DOHH2 (cell line): ENCODE results near the gene FAM53A.

ENCODE experiments used
- H3F3A ChIP-seq: fragments of 200-600 bp; sonication (generic), shearing (Covaris generic); 2 replicates; pipeline ENCODE4 v1.6.0; 2016; ENCODE audit warnings: antibody characterized with exemption, mild to moderate bottlenecking; ENCODE audit not compliant: control insufficient read depth, insufficient read depth
- H3K27ac ChIP-seq: fragments of 200-600 bp; sonication (generic); 2 replicates; pipeline ENCODE4 v1.5.1; 2014; ENCODE audit warnings: low read depth, mild to moderate bottlenecking, low read length, moderate library complexity
- H3K27me3 ChIP-seq: fragments of 200-600 bp; sonication (generic); 2 replicates; pipeline ENCODE4 v1.6.1; 2014; ENCODE audit warnings: mild to moderate bottlenecking, low read length, mixed read lengths; ENCODE audit not compliant: control insufficient read depth
- H3K36me3 ChIP-seq: fragments of 200-600 bp; sonication (generic); 2 replicates; pipeline ENCODE4 v1.6.1; 2014; ENCODE audit warnings: mild to moderate bottlenecking, low read length, moderate library complexity, mixed read lengths; ENCODE audit not compliant: control insufficient read depth
- H3K4me1 ChIP-seq: fragments of 200-600 bp; sonication (generic); 2 replicates; pipeline ENCODE4 v1.6.1; 2014; ENCODE audit warnings: mild to moderate bottlenecking, low read length, mixed read lengths; ENCODE audit not compliant: control insufficient read depth
- H3K4me2 ChIP-seq: fragments of 200-600 bp; sonication (generic); 2 replicates; pipeline ENCODE4 v1.6.0; 2014; ENCODE audit warnings: mild to moderate bottlenecking, low read length, moderate library complexity
- H3K4me3 ChIP-seq: fragments of 200-600 bp; sonication (generic); 2 replicates; pipeline ENCODE4 v1.5.1; 2014; ENCODE audit warnings: mild to moderate bottlenecking, low read length, mixed read lengths
- H3K79me2 ChIP-seq: fragments of 200-600 bp; sonication (generic); 2 replicates; pipeline ENCODE4 v1.6.1; 2014; ENCODE audit warnings: mild to moderate bottlenecking, low read length, mixed read lengths; ENCODE audit not compliant: control insufficient read depth
- H3K9me2 ChIP-seq: fragments of 200-600 bp; sonication (generic); replicated peaks from 2 replicates; pipeline ENCODE4 v1.6.1; 2014; ENCODE audit warnings: mild to moderate bottlenecking, low read length, mixed read lengths; ENCODE audit not compliant: control insufficient read depth
- H3K9me3 ChIP-seq: fragments of 200-600 bp; sonication (generic); 2 replicates; pipeline ENCODE4 v1.6.1; 2014; ENCODE audit warnings: antibody characterized with exemption, low read length, mixed read lengths; ENCODE audit not compliant: control insufficient read depth, insufficient read depth
- H4K20me1 ChIP-seq: fragments of 200-600 bp; sonication (generic); 2 replicates; pipeline ENCODE4 v1.6.0; 2014; ENCODE audit warnings: low read depth, mild to moderate bottlenecking, antibody characterized with exemption, low read length, moderate library complexity; ENCODE audit not compliant: control insufficient read depth, insufficient read depth
- CTCF ChIP-seq: fragments of 200-600 bp; sonication (generic); IDR thresholded peaks from one replicate; pipeline ENCODE4 v1.5.1; 2014; ENCODE audit warnings: antibody characterized with exemption, mild to moderate bottlenecking, low read depth, low read length; ENCODE audit not compliant: poor library complexity, severe bottlenecking
- EZH2phosphoT487 ChIP-seq: fragments of 200-600 bp; sonication (generic); IDR thresholded peaks from 2 replicates; pipeline ENCODE4 v1.6.1; 2017; ENCODE audit warnings: borderline replicate concordance, mild to moderate bottlenecking, antibody characterized with exemption, low read length, moderate library complexity, mixed read lengths

The FAM53A gene

DNA sequence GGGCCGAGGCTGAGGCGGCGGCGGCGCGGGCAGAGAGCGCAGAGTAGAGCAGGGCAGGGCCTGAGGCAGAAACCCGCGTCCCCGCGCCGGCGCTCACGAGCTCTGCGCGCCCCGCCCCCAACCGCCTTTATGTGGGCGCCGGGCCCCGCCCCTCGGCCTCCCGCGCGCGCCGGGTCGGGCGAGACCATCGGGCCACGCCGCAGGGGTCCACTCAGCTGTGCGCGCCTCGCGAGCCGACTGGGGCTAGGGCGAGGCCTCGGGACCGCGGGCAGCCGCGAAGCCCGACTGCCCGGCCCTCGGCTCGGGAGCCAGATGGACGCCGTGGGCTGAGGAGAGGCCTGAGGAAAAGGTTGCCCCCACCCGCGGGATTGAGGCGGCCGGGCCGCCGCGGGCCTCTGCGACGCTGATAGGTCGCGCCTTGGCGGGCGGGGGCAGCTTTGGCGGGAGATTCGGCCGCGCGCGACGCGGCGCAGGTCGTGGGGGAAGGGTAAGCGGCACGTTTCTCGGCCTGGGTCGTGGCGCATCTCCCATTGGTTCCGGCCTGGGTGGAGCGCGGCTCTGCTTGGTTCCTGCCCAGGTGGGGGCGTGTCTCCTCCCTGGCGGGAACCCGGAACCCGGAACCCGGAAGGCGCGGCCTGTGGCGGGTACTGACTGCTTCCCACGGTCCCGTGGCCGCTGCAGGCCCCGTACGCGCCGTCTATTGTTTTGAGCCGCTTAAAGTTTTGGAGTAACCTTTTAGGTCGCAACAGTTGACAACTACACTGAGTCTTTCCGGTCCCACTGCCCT is 28.3 kb upstream of the FAM53A start, which contains the start of gene SLBP:
Gene SLBP, minus strand, starts transcription at position 104 of the 787 bp plus-strand sequence. CDS start 131 bp downstream, outside the sequence.
- peak within 1 kb of the TSS; percentile 96 for H3K27ac ChIP-seq
- H3K36me3 ChIP-seq, result peaks cover 90% of the 10 kb centered on the region
- H3K4me2 ChIP-seq, result peak within 1 kb of the TSS; percentile 95
- H3F3A ChIP-seq, result peaks cover 35% of the 10 kb centered on the region
- H3K4me1 ChIP-seq, result peaks cover 68% of the 10 kb centered on the region
- no peak for TF ChIP-seq EZH2phosphoT487
- TF ChIP-seq CTCF, result no peak
- H3K79me2 ChIP-seq, result peaks cover 93% of the 10 kb centered on the region
- H3K9me3 ChIP-seq, result no peaks in the 10 kb centered on the region
- no peaks in the 10 kb centered on the region for H3K27me3 ChIP-seq
- peaks cover 42% of the 10 kb centered on the region for H4K20me1 ChIP-seq
- H3K4me3 ChIP-seq, result peak within 1 kb of the TSS; percentile 92
- no peaks in the 10 kb centered on the region for H3K9me2 ChIP-seq

- H3K4me1 ChIP-seq, result peaks cover 61% of the 10 kb centered on the region
- no peaks in the 10 kb centered on the region for H3K27me3 ChIP-seq
- H4K20me1 ChIP-seq, result peaks cover 39% of the 10 kb centered on the region
- peak overlapping the region; percentile 92 for H3K4me3 ChIP-seq
- H3K9me3 ChIP-seq, result no peaks in the 10 kb centered on the region
- TF ChIP-seq EZH2phosphoT487 (no peak), CTCF (no peak)
- peak overlapping the region; percentile 96 for H3K27ac ChIP-seq
- H3K9me2 ChIP-seq, result no peaks in the 10 kb centered on the region
- peaks cover 84% of the 10 kb centered on the region for H3K36me3 ChIP-seq
- peaks cover 35% of the 10 kb centered on the region for H3F3A ChIP-seq
- peaks cover 90% of the 10 kb centered on the region for H3K79me2 ChIP-seq
- peak overlapping the region; percentile 95 for H3K4me2 ChIP-seq
Measured at GRCh38 chr4:1711571-1712215, 27.6 kb upstream of the FAM53A start.

DNA sequence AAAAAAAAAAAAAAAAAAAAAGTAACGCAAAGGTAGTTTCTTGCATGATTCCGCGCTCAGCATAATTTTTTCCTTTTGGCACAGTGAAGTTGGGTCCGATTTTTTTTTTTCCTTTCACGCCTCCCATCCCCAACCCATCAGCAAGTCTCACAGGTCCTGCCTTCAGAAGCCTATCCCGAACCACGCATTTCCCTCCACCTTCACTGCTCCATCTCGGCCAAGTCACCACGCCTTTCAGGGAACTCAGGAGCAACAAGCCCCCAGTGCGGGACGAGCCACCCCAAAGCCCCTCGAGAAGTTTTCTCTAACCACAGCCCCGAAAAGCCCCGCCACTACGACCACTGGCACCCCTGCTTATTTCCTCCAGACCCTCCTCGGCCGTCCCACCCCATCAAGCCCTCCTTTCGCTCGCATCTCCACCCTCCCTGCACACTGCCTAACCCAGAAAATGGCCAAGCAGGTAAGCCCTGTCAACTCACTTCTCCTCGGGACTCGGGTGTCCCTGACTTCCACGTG is 27.0 kb upstream of the FAM53A start:
- Histone ChIP-seq H3K4me1 (peaks cover 60% of the 10 kb centered on the region), H3K9me3 (no peaks in the 10 kb centered on the region), H3K79me2 (peaks cover 90% of the 10 kb centered on the region), H3K27me3 (no peaks in the 10 kb centered on the region), H4K20me1 (peaks cover 42% of the 10 kb centered on the region), H3K27ac (peak overlapping the region; percentile 96), H3K36me3 (peaks cover 84% of the 10 kb centered on the region), H3F3A (peaks cover 34% of the 10 kb centered on the region), H3K9me2 (no peaks in the 10 kb centered on the region), H3K4me2 (peak overlapping the region; percentile 95), H3K4me3 (peak overlapping the region; percentile 92)
- no peak for TF ChIP-seq CTCF
- TF ChIP-seq EZH2phosphoT487, result no peak
